Measurements from ENCODE around the gene PIGB.

GRCh38 chr15:55389264-55389607 lies 70.2 kb downstream of the PIGB start:
- TF ChIP-seq EZH2 (IDR thresholded peaks at IDR 0.05) (no peak), POLR2AphosphoS5 (IDR thresholded peaks at IDR 0.05; ENCODE audit: borderline replicate concordance, low read depth, low read length) (no peak)

Measured in SK-N-MC (cell line).